ENCODE results near the gene OSER1.

The OSER1 gene

DNA sequence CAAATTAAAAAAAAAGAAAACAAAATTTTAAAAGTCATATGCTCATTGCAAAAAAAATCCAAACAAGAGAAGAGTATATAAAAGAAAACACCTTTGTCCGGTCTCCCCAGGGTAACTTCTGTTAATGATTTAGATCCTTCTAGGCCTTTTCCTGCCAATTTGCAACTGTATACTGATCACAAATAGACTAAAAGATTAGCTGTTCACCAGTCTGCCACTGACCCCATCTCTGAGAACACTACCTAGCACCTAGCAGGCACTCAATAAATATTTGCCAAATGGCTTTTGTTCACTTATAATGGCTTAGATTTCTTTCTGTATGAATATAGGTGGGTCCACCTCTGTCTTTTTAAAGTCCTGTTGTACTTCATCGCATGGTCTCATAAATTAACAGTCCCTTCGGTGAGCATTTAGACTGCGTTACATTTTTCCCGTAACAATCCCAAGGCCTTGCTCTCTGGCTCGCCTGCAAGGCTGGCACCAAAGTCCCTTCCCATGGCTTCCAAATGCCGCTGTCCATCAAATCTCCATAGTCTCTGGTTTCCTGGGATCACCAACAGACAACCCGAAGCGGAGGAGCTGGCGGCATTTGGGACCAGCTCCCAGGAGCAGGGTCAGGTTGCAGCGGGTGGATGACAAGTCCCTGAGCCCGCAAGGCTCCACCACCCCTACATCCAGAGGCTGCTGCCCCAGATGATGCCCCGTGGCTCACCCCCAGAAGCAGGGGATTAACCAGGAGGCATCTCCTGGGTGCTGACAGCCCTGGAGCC lies 35.4 kb downstream of the OSER1 start:
- no peak for DNase-seq (ENCODE audit: low read depth, low spot score)

DNA sequence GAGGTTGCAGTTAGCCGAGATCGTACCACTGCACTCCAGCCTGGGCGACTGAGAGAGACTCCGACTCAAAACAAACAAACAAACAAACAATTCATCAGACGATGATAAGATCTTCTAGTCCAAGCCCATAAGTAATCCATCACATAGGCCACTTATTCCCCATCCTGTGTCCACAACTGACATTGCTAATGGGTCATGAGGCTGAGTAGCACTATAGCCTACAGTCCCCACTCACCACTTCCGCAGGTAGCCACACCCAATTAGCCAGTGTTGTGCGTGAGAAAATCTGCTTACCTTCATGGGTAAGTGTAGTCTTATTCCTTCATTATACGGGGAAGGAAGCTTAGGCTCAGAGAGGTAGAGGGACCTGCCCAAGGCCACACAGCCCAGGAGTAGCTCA lies 36.7 kb downstream of the OSER1 start:
- DNase-seq (ENCODE audit: low read depth, low spot score), result no peak

DNA sequence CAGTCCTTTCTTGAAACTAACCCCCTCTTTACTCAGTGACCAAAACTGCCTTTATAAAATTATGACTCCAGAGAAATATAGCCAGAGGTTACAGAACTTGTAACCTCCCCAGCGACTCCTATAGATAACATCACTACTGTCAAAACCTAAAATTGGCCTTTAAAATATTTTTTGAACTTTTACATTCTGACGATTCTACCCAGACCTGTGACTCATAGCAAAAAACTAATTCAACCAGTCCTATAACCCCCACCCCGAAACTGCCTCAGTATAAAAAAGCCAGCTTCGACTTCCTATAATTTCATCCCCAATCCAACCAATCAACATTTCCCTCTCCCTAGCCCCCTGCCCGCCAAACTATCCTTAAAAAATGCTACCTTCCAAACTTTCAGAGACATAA lies 37.5 kb downstream of the OSER1 start:
- no peak for DNase-seq (ENCODE audit: low read depth, low spot score)

DNA sequence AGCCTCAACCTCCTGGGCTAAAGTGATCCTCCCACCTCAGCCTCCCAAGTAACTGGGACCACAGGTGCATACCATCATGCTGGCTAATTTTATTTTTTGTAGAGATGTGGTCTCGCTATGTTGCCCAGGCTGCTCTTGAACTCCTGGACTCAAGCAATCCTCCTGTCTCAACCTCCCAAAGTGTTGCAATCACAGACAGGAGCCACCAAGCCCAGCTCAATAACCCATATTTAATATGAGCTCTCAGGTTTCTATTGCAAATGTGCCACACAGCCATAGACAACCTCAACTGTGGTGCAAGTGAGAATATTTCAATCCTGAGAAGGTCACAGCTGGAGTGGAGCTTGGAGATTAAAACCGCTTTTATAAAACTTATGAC lies 38.0 kb downstream of the OSER1 start:
- DNase-seq (ENCODE audit: low read depth, low spot score), result no peak

DNA sequence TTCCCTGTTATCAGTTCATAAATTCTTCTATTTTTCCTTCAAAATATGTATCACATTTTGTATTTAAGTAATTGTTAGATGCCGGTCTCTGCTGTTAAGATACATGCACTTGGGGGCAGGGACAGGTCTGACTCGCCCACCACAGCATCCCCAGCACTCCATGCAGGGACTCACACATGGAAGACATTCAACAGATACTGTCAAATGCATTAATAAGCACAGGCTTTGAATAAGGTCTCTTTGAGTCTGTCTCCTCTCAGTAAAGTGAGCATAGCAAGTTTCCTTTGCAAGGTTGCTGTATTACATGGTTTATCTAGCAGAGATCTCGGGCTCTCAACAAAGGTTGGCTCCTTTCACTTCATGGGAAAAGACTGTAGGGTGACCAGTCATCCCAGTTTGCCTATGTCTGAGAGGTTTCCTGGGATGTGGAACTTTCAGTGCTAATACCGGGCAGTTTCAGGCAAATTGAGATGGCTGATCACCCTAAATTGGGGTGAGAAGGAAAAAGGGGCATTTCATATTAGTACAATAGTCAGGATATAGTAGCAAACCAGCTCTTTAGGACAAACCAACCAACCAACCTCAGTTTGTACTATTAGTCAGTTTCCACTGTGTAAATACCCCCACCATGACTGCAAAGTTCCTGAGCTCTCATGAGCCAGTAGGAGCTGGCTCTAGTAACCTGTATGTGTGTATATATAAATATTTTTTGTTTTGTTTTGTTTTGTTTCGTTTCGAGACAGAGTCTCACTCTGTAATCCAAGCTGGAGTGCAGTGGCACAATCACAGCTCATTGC lies 38.6 kb downstream of the OSER1 start:
- DNase-seq (ENCODE audit: low read depth, low spot score), result no peak

DNA sequence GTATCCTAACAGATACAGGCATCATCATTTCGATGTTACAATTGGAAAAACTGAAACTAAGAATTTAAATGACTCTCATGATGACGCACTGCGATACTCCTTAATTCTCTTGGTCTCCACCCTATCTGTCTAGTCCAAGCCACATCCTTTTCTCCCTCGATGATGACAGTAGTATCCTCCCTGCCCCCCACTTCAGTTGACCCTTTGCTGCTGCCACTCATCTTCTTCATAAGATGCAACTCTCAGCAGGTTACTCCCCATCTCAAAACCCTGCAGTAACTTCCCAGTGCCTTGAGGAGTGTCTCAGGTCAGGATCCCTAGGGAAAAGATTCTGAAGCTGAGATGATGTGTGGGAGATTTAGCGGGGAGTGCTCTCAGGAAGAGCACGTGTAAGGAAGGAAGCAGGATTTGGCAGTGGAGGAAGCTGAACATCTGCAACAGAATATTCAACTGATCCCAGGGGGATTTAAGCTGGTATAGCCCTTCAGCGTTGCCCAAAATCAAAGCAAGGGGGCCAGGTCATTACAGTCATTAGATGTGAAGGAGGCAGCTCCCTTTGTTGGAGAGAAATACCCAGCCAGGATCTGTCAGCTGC lies 39.7 kb downstream of the OSER1 start:
- DNase-seq (ENCODE audit: low read depth, low spot score), result no peak

DNA sequence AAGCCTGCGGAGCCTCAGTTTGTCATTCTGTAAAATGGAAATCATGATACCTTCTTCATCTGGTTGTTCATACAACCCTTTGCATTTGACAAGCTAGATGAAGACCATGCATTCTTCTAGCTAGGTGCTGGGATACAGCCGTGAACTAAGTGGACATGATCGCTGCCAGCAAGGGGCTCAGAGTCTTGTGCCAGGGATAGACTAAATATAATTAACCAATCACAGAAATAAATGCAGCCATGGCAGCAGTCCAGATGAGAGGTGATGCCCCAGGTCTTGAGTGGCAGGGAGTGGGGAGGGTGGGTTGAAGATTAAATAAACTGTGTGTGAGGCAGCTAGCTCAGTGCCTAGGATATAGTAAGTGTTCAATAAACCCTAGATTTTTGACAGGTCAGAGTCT lies 42.8 kb downstream of the OSER1 start:
- no peak for DNase-seq (ENCODE audit: low read depth, low spot score)

DNA sequence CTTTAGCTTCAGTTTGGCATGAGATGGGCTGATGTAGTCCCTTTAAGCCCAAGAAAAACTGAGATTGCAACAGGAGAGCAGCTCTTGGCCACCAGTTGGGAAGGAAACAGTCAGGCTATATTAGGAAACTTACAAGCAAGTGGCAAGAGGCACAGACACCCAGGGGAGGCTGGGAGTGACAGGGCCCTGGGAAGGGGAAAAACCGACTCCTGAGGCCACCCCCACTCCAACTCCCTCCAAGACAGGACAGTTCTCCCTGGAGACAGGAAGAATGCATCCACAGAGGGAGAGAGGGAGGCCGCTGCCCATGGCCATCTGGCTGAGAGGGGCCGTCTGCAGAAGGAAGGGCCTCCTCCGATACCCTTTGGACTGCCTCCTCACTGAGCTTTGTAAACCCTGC lies 44.1 kb downstream of the OSER1 start:
- no peak for DNase-seq (ENCODE audit: low read depth, low spot score)

DNA sequence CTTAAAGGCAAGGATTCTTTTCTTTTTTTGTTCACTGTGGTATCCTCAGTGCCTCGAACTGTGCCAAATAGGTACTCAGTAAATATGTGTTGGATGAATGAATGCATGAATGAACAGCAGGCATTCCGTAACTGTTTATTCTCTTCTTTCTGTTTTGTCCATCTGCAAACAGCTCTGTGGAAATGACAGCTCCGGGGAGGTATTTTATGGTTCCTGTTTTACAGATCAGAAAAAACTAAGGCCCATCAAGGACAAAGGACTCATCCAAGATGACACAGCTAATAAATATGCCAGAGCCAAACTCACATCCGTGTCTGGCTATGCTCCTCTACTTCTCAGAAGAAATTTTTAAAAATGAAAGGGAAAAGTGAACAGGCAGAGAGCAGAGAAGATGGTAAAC lies 44.6 kb downstream of the OSER1 start:
- no peak for DNase-seq (ENCODE audit: low read depth, low spot score)

DNA sequence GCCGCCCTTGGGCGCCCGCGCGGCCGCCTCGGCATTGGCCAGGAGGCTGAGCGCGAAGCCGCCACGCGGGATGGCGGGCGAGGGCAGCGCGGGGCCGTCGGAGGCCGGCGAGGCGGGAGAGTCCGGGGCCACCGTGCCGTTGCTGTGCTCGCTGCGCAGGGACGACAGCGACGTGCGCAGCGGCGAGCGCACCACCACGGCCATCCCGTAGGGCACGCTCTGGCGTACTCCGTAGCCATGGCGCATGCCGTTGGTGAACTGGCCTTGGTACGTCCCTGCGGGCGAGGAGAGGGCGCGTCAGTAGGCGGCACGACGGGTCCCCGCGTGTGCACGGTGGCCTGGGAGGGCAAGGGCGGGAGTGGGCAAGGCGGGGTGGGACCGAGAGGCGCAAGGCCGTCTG lies 50.4 kb downstream of the OSER1 start:
- no peak for DNase-seq (ENCODE audit: low read depth, low spot score)

DNA sequence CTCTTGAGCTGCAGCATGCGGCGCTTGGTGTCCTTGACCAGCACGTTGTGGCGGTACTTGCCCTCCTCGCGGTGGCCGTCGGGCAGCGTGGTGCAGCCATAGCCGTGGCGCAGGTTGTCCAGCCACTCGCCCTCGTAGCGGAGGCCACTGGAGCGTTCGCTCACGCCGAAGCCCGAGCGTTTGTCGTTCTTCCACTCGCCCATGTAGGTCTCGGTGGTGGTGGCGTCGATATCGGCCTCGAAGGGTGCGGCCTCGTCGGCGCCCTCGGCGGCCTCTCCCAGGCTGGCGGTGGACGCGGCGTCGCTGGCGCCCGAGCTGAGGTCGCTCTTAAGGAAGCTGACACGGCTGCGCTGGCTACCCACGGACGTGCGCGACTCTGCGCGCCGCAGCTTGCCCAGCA lies 50.9 kb downstream of the OSER1 start:
- no peak for DNase-seq (ENCODE audit: low read depth, low spot score)

DNA sequence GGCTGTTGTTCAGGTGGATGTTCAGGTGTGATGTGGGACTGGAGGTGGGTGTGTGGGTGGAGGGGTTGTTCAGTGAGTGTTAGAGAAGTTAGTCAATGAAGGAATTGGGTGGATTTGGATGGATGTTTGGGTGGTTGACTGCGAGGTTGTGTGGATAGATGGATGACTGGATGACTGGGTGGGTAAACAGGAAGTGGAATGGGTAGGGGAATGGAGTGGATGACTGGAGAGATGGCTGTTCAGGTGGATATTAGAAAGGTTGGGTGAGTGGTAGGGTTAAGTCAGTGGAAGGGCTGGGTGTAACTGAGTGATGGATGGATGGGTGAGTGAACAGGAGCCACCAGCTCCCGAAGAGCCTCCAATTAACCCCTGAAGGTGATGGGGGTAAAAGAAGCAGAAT lies 51.4 kb downstream of the OSER1 start:
- DNase-seq (ENCODE audit: low read depth, low spot score), result no peak

DNA sequence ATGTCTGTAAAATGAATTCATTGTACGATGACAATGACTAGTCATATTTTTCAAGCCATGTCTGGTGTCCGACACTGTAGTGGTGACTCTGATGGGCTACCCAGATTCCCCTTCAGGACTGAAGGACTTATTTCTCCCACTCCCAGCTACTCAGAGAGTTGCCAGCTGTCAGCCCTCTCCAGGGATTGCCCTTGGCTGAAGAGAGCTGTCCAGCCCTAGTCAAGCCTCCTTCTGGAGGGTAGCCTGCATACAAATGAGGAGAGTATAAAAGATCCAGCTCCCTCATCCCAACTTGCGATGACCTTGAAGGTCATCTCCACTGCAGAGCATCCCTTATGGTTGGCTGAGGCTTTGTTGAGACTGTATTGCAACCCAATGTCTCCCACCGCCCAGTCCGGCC lies 53.5 kb downstream of the OSER1 start:
- DNase-seq (ENCODE audit: low read depth, low spot score), result no peak

DNA sequence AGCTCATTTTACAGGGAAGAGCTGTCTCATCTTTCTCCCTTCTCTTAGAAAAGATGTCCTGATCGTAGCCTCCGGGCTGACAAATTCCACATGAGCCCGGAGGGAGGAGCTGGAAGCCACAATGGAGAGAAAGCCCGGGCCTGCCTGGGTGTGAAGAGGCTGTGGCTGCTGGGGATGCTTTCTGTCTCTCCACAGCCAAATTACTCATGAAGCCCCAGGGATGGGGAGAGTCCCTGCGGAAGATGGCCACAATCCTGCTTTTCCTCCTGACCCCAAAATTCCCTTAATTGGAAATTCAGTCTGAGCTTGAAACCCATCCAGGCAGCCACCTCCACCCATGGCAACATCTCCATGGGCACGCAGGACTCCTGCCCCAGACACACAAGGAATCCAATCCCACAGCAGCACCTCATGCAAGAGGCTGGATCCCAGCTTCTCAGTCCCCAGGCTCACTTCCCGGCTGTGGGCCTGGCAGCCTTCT lies 56.0 kb downstream of the OSER1 start:
- no peak for DNase-seq (ENCODE audit: low read depth, low spot score)

DNA sequence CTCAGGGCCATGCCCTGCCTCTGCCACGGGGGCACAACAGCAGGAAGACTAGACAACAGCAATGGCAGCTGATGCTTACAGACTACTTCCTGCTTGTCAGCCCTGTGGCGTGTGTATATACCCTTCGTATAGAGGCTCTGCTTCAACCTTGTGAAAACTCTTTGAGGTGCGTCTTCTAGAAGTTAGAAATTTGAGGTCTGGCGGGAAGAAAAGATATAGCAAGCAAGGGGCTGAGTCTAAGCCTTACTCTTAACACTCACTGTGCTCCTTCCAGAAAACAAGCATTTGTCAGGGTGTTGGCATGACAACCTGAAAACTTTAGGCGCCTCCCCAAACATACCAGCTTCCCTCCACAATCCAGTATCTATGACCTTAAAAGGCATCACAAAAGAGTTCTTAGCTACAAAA lies 56.9 kb downstream of the OSER1 start:
- DNase-seq (ENCODE audit: low read depth, low spot score), result no peak

DNA sequence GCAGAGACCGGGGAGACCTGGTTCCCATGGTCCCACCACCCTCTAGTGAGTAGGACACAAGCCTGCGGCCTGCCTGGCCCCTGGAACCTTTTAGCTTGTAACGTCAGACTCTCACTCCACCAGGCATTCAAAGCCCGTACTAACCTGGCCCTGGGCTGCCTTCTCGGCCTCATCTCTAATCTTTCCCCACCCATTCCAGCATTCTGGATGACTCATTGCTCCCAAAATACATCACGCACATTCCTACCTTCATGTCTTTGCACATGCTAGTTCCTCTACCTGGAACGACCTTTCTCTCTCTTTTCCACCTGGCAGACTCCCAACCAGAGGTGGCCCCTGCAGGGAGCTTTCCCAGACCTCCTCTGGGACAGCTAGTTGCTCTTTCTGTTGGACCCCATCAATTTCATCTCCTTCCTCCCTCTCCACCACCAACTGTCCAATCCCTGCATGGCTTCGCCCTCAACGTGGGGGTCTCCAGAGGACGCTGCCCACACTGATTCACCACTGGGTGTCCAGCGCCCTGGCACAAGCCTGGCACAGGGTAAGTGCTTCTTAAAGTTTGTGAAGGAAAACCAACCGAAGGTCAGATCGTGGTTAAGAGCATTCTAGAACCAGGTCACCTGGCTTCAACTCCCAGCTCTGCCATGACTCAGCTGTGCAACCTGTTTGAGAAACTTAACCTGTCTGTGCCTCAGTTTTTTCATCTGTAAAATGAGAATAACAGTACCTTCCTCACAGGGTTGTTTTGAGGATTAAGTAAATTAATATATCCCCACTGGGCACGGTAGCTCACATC lies 58.8 kb downstream of the OSER1 start:
- DNase-seq (ENCODE audit: low read depth, low spot score), result no peak

DNA sequence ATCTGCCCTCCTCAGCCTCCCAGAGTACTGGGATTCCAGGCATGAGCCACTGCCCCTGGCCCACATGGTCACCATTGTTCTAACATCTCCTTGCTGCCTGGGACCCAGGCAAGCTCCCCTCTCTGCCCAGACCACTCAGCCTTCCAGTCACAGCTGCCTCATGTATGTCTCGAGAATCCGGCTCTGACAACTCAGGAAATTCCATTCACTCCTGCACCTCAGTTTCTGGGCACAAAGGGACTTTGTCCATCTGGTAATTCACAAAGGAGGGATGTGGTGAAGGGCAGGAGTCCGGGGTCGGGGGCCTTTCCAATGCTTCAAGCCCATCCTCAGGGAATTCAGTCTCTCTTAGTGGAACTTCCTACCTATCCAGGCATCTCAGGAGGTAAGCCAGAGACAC lies 64.3 kb downstream of the OSER1 start:
- no peak for DNase-seq (ENCODE audit: low read depth, low spot score)
